NCI-H748 (cell line): ENCODE results near the gene TCF3.
A peak's percentile ranks its signal among the peaks of the same experiment; 100 is the strongest.

ENCODE experiments used
- DNase-seq: peaks from one replicate; lab custom pipeline; 2025; ENCODE audit not compliant: unreplicated experiment; lab: John Stamatoyannopoulos, UW

The TCF3 gene

GRCh38 chr19:1632462-1633268, 19.8 kb downstream of the TCF3 start:
- no peak for DNase-seq

- DNase-seq = no peak
Measured at GRCh38 chr19:1631557-1632100, 20.8 kb downstream of the TCF3 start.

- no peak for DNase-seq
Measured at GRCh38 chr19:1630811-1631210, 21.6 kb downstream of the TCF3 start.

- DNase-seq = no peak
Measured at GRCh38 chr19:1630012-1630411, 22.4 kb downstream of the TCF3 start.

GRCh38 chr19:1629256-1629808, 23.1 kb downstream of the TCF3 start:
- DNase-seq = no peak

- no peak for DNase-seq
Measured at GRCh38 chr19:1627194-1627593, 25.2 kb downstream of the TCF3 start.

- DNase-seq = no peak
Measured at GRCh38 chr19:1626417-1627010, 25.9 kb downstream of the TCF3 start.

GRCh38 chr19:1624458-1624857, 28.0 kb downstream of the TCF3 start:
- peak; percentile 32 for DNase-seq

GRCh38 chr19:1622541-1622940, 29.9 kb downstream of the TCF3 start:
- DNase-seq = no peak

- no peak for DNase-seq
Measured at GRCh38 chr19:1622007-1622406, 30.4 kb downstream of the TCF3 start.

- no peak for DNase-seq
Measured at GRCh38 chr19:1621574-1621973, 30.8 kb downstream of the TCF3 start.

GRCh38 chr19:1621021-1621420, 31.4 kb downstream of the TCF3 start:
- DNase-seq = no peak

- no peak for DNase-seq
Measured at GRCh38 chr19:1620502-1620901, 31.9 kb downstream of the TCF3 start.

- DNase-seq = no peak
Measured at GRCh38 chr19:1619703-1620102, 32.7 kb downstream of the TCF3 start.

GRCh38 chr19:1619094-1619439, 33.3 kb downstream of the TCF3 start:
- DNase-seq = no peak

GRCh38 chr19:1618157-1619093, 34.0 kb downstream of the TCF3 start:
- DNase-seq = no peak

- no peak for DNase-seq
Measured at GRCh38 chr19:1616875-1617274, 35.5 kb downstream of the TCF3 start.

- DNase-seq = no peak
Measured at GRCh38 chr19:1616396-1616795, 36.0 kb downstream of the TCF3 start.

GRCh38 chr19:1615156-1615765, 37.2 kb downstream of the TCF3 start:
- no peak for DNase-seq

GRCh38 chr19:1613808-1614570, 38.4 kb downstream of the TCF3 start:
- DNase-seq = no peak
